ENCODE data around the gene SETD3.

DNA sequence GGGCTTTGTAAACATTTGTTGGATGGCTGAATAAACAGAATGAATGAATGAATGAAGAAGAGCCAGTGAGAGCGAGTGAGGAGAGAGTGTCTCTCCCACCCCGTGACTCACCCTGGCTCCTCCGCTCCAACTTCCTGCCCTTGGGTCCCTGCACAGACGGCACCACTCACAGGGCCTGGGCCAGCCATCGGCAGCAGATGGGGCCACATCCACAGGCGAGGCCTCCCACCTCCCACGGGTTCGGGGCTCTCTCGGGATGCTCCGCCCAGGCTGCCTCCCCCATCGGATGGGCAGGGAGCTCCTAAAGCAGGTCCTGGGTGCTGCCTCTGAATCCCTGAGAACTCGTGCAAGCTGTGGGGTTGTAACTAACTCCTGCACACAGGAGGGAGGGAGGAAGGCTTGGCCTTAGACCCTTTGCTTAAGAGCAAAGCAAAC is 41.8 kb upstream of the SETD3 start:
- no peak for TF ChIP-seq POLR2AphosphoS5 (IDR thresholded peaks at IDR 0.05; ENCODE audit: low read depth, low read length)
- no peak for TF ChIP-seq POLR2A (IDR thresholded peaks at IDR 0.05; ENCODE audit: low read depth, low read length)
- TF ChIP-seq POU2F2 (IDR thresholded peaks at IDR 0.05; ENCODE audit: low read depth, low read length), result no peak
- TF ChIP-seq SPI1 (IDR thresholded peaks at IDR 0.05; ENCODE audit: low read depth, low read length), result no peak
- TF ChIP-seq TAF1 (IDR thresholded peaks at IDR 0.05; ENCODE audit: low read depth, low read length), result no peak
